Caco-2 (cell line): ENCODE results near the gene EIF4G1. TPM values are rescaled to one million over a fixed set of nuclear protein-coding genes. Genes with fewer than 3 reads are reported as not detected.

Source experiments
- BruUV-seq: library from RNA; stranded (reverse); fragments of 400-500 nt; replicated peaks from 2 replicates; lab custom pipeline; 2021; lab: Mats Ljungman, UMichigan
- CTCF ChIA-PET: fragments of 300-600 bp; sonication (Branson Sonifier 250); formaldehyde crosslinking; loops from one replicate; lab custom pipeline; 2022; ENCODE audit warnings: antibody characterized with exemption; lab: Charles Lee
- POLR2A ChIA-PET: fragments of 300-600 bp; sonication (Branson Sonifier 250); formaldehyde crosslinking; loops from one replicate; lab custom pipeline; 2022; ENCODE audit warnings: antibody characterized with exemption; lab: Charles Lee
- DNase-seq, 2 experiments: peaks; one replicate each; pipeline versions ENCODE4 v3.0.0 to v3.0.0-alpha.2; 2020 to 2022
- H3K27me3 ChIP-seq: replicated peaks from 2 replicates; pipeline ENCODE4 v1.6.0; 2011; ENCODE audit warnings: low read length; ENCODE audit not compliant: control insufficient read depth, insufficient read depth
- H3K36me3 ChIP-seq: 2 replicates; pipeline ENCODE4 v1.5.1; 2011; ENCODE audit warnings: low read length; ENCODE audit not compliant: control insufficient read depth, insufficient read depth
- H3K4me1 ChIP-seq: fragments of 250-450 bp; sonication (Bioruptor Pico); 2 replicates; pipeline ENCODE4 v1.5.1; 2020; ENCODE audit warnings: mild to moderate bottlenecking
- H3K4me3 ChIP-seq: 2 replicates; pipeline ENCODE4 v1.5.1; 2011; ENCODE audit warnings: low read depth, mild to moderate bottlenecking, control low read depth, low read length
- H3K9me3 ChIP-seq: fragments of 250-450 bp; sonication (Bioruptor Pico); 2 replicates; pipeline ENCODE4 v1.5.1; 2020; ENCODE audit warnings: mild to moderate bottlenecking, moderate library complexity
- H3K27ac Mint-ChIP-seq: one replicate; pipeline ENCODE4 v1.8.0; 2022; ENCODE audit warnings: mixed read lengths; ENCODE audit not compliant: unreplicated experiment
- H3K27me3 Mint-ChIP-seq: one replicate; pipeline ENCODE4 v1.8.0; 2022; ENCODE audit warnings: mixed read lengths; ENCODE audit not compliant: insufficient read depth, unreplicated experiment
- H3K36me3 Mint-ChIP-seq: one replicate; pipeline ENCODE4 v1.8.0; 2022; ENCODE audit warnings: mild to moderate bottlenecking, mixed read lengths; ENCODE audit not compliant: insufficient read depth, unreplicated experiment
- H3K4me1 Mint-ChIP-seq: one replicate; pipeline ENCODE4 v1.8.0; 2022; ENCODE audit warnings: low read depth, mixed read lengths; ENCODE audit not compliant: unreplicated experiment
- H3K4me3 Mint-ChIP-seq: one replicate; pipeline ENCODE4 v1.8.0; 2022; ENCODE audit warnings: mild to moderate bottlenecking, moderate library complexity, mixed read lengths; ENCODE audit not compliant: unreplicated experiment
- H3K9me3 Mint-ChIP-seq: one replicate; pipeline ENCODE4 v1.8.0; 2022; ENCODE audit warnings: mixed read lengths; ENCODE audit not compliant: unreplicated experiment
- CTCF ChIP-seq, 2 experiments: fragments of 200-600 bp in 1 of 2; IDR thresholded peaks; 1 replicate in 1 of 2; 2 replicates in 1 of 2; pipeline versions ENCODE4 v1.5.1 to v1.8.0; 2011 to 2022; ENCODE audit warnings: antibody characterized with exemption in 1 of 2, control low read depth in 1 of 2, inconsistent platforms in 1 of 2, low read depth in 1 of 2, low read length in 1 of 2, mild to moderate bottlenecking in 1 of 2, moderate library complexity in 1 of 2; ENCODE audit not compliant: insufficient read depth in 1 of 2, severe bottlenecking in 1 of 2, unreplicated experiment in 1 of 2
- intact Hi-C: fragments of 100-400 bp; cut with micrococcal nuclease; formaldehyde crosslinking; loops from one replicate; pipeline ENCODE4 v1.10.0; 2022; ENCODE audit not compliant: unreplicated experiment
- total RNA-seq: library from RNA; stranded (reverse); gene quantifications from 2 replicates; pipeline ENCODE4 v1.2.3, GENCODE V29; 2022

Gene EIF4G1
- total RNA-seq, 1 experiment from 2014 or later = 423 TPM

- no peaks in the 10 kb centered on the region for H3K9me3 Mint-ChIP-seq
- BruUV-seq = no TSS peak
- Histone ChIP-seq H3K4me1 (peaks cover 22% of the 10 kb centered on the region), H3K36me3 (peaks cover 1% of the 10 kb centered on the region; the same call in 1 of the 2 replicates), H3K4me3 (no peak overlapping the region), H3K9me3 (no peaks in the 10 kb centered on the region), H3K27me3 (no peaks in the 10 kb centered on the region; the same call in 1 of the 2 replicates)
- intact Hi-C loops = no loop called here
- ChIA-PET POLR2A (no interaction called here), CTCF (interaction anchor here (1.5 kb wide), 1 partner anchor 10 kb away, joined by 4 read pairs; no protein-coding TSS in a partner anchor)
- no peak for DNase-seq
- peaks cover 11% of the 10 kb centered on the region for H3K4me1 Mint-ChIP-seq
- no peak overlapping the region for H3K27ac Mint-ChIP-seq
- no peaks in the 10 kb centered on the region for H3K27me3 Mint-ChIP-seq
- no peak for TF ChIP-seq CTCF (IDR thresholded peaks at IDR 0.05; ENCODE audit: insufficient read depth in 1 of 2, low read depth in 1 of 2, low read length in 1 of 2, severe bottlenecking in 1 of 2, unreplicated experiment in 1 of 2)
- no peaks in the 10 kb centered on the region for H3K36me3 Mint-ChIP-seq
- H3K4me3 Mint-ChIP-seq = no peak overlapping the region
Observed at GRCh38 chr3:184381261-184382224, 67.1 kb downstream of the EIF4G1 start.

- Histone ChIP-seq H3K27me3 (no peaks in the 10 kb centered on the region; the same call in 1 of the 2 replicates), H3K9me3 (no peaks in the 10 kb centered on the region), H3K36me3 (peaks cover 1% of the 10 kb centered on the region; the same call in 1 of the 2 replicates), H3K4me3 (no peak overlapping the region), H3K4me1 (peaks cover 21% of the 10 kb centered on the region)
- CTCF ChIA-PET = no interaction called here
- Mint-ChIP-seq H3K4me3 (no peak overlapping the region), H3K9me3 (no peaks in the 10 kb centered on the region), H3K36me3 (no peaks in the 10 kb centered on the region), H3K27me3 (no peaks in the 10 kb centered on the region), H3K27ac (no peak overlapping the region), H3K4me1 (peaks cover 11% of the 10 kb centered on the region)
- no peak for TF ChIP-seq CTCF (IDR thresholded peaks at IDR 0.05; ENCODE audit: insufficient read depth in 1 of 2, low read depth in 1 of 2, low read length in 1 of 2, severe bottlenecking in 1 of 2, unreplicated experiment in 1 of 2)
- BruUV-seq = no TSS peak
- DNase-seq = no peak
- POLR2A ChIA-PET = no interaction called here
- intact Hi-C loops = no loop called here
Observed at GRCh38 chr3:184382326-184383032, 68.1 kb downstream of the EIF4G1 start.
